ENCODE results near the gene RAB4B.

The RAB4B gene

GRCh38 chr19:40752257-40752781 is 25.7 kb upstream of the RAB4B start:
- Histone ChIP-seq H3K27ac (ENCODE audit: extremely low read depth, low read depth, low read length) (peak overlapping the region; percentile 7; the same call in 1 of the 2 replicates), H3K4me3 (ENCODE audit: low read depth, low read length) (peak overlapping the region; percentile 64; the same call in 1 of the 2 replicates), H3K9me3 (ENCODE audit: control insufficient read depth, insufficient read depth, low read depth, low read length) (no peaks in the 10 kb centered on the region), H3K4me1 (ENCODE audit: control insufficient read depth, insufficient read depth, low read length) (peaks cover 41% of the 10 kb centered on the region), H3K36me3 (ENCODE audit: control insufficient read depth in 2 of 2, insufficient read depth in 1 of 2, low read length in 2 of 2) (peaks cover 41 to 67% of the 10 kb centered on the region in 2 experiments)
- ChIA-PET POLR2A (interaction anchor here (0.6 to 7.3 kb wide), 9 partner anchors 8 to 554 kb away, joined by 3 to 180 read pairs (median 4); partner anchors contain the start of genes COQ8B, ITPKC and RAB4B), CTCF (interaction anchor here (0.9 to 2.5 kb wide), 6 partner anchors 19 to 210 kb away, joined by 3 to 22 read pairs (median 4); no protein-coding TSS in a partner anchor)
- TF ChIP-seq KLF8 (tag by site-specific recombination; IDR thresholded peaks at IDR 0.05) (peak; percentile 32; the same call in 1 of the 2 replicates), ZNF2 (tag by site-specific recombination; IDR thresholded peaks at IDR 0.05) (peak; percentile 31; the same call in 1 of the 2 replicates), ZFHX2 (tag by site-specific recombination; conservative IDR thresholded peaks at IDR 0.05) (peak; percentile 88), ZNF18 (tag by site-specific recombination; IDR thresholded peaks at IDR 0.05) (no peak; the same call in 1 of the 2 replicates), TCF7L2 (IDR thresholded peaks at IDR 0.05; ENCODE audit: borderline replicate concordance, low read depth, low read length) (no peak), ZNF24 (tag by site-specific recombination; IDR thresholded peaks at IDR 0.05) (0 out of 2 replicates have a peak, but pooled peaks have one; percentile 21), ZNF211 (tag by site-specific recombination; IDR thresholded peaks at IDR 0.05; ENCODE audit: low read depth) (no peak), ZNF843 (tag by site-specific recombination; IDR thresholded peaks at IDR 0.05) (0 out of 2 replicates have a peak, but pooled peaks have one; percentile 9), SP3 (tag by site-specific recombination; IDR thresholded peaks at IDR 0.05) (0 out of 2 replicates have a peak, but pooled peaks have one; percentile 26), PRDM10 (tag by site-specific recombination; IDR thresholded peaks at IDR 0.05) (peak; percentile 52), ZNF362 (tag by site-specific recombination; IDR thresholded peaks at IDR 0.05) (peak; percentile 97), ZNF121 (tag by site-specific recombination; IDR thresholded peaks at IDR 0.05) (no peak), EGR2 (tag by site-specific recombination; IDR thresholded peaks at IDR 0.05; ENCODE audit: low read depth) (peak; percentile 89)

GRCh38 chr19:40754611-40755247 is 23.3 kb upstream of the RAB4B start:
- Histone ChIP-seq H3K9me3 (ENCODE audit: control insufficient read depth, insufficient read depth, low read depth, low read length) (no peaks in the 10 kb centered on the region), H3K27ac (ENCODE audit: extremely low read depth, low read depth, low read length) (peak overlapping the region; percentile 62), H3K36me3 (ENCODE audit: control insufficient read depth in 2 of 2, insufficient read depth in 1 of 2, low read length in 2 of 2) (peaks cover 57 to 78% of the 10 kb centered on the region in 2 experiments), H3K4me1 (ENCODE audit: control insufficient read depth, insufficient read depth, low read length) (peaks cover 30% of the 10 kb centered on the region), H3K4me3 (ENCODE audit: low read depth, low read length) (no peak overlapping the region)
- ChIA-PET CTCF (interaction anchor here (1.3 to 2.1 kb wide), 4 partner anchors 10 to 120 kb away, joined by 3 to 8 read pairs (median 5); no protein-coding TSS in a partner anchor), POLR2A (interaction anchor here (0.6 to 7.3 kb wide), 7 partner anchors 12 to 91 kb away, joined by 3 to 180 read pairs (median 6); partner anchors contain the start of gene RAB4B)
- TF ChIP-seq ZSCAN4 (tag by site-specific recombination; IDR thresholded peaks at IDR 0.05) (no peak), BCL6B (tag by site-specific recombination; IDR thresholded peaks at IDR 0.05) (no peak), ZNF776 (tag by site-specific recombination; IDR thresholded peaks at IDR 0.05; ENCODE audit: borderline replicate concordance) (no peak), ZNF274 (IDR thresholded peaks at IDR 0.05; ENCODE audit: low read length) (no peak), ZNF274 (tag by site-specific recombination; IDR thresholded peaks at IDR 0.05; ENCODE audit: borderline replicate concordance) (no peak), EGR2 (tag by site-specific recombination; IDR thresholded peaks at IDR 0.05; ENCODE audit: low read depth) (peak; percentile 52), ZFHX2 (tag by site-specific recombination; conservative IDR thresholded peaks at IDR 0.05) (peak; percentile 28; the same call in 1 of the 2 replicates), ZNF132 (tag by site-specific recombination; IDR thresholded peaks at IDR 0.05; ENCODE audit: borderline replicate concordance) (no peak), ZNF510 (tag by site-specific recombination; IDR thresholded peaks at IDR 0.05; ENCODE audit: insufficient replicate concordance) (no peak), ZNF16 (tag by site-specific recombination; IDR thresholded peaks at IDR 0.05; ENCODE audit: low read depth) (no peak), ZSCAN30 (tag by site-specific recombination; IDR thresholded peaks at IDR 0.05) (peak; percentile 80; the same call in 1 of the 2 replicates), MEIS1 (CRISPR knock-in tag; IDR thresholded peaks at IDR 0.05; ENCODE audit: borderline replicate concordance) (no peak)
